ENCODE data around the gene CCR1.

The CCR1 gene

GRCh38 chr3:46208167-46208704 lies at the start of gene CCR1:
Gene CCR1 (minus strand): TSS chr3:46208313. CDS start chr3:46204313, 4,000 bp downstream.
- TF ChIP-seq, protein P1, sequence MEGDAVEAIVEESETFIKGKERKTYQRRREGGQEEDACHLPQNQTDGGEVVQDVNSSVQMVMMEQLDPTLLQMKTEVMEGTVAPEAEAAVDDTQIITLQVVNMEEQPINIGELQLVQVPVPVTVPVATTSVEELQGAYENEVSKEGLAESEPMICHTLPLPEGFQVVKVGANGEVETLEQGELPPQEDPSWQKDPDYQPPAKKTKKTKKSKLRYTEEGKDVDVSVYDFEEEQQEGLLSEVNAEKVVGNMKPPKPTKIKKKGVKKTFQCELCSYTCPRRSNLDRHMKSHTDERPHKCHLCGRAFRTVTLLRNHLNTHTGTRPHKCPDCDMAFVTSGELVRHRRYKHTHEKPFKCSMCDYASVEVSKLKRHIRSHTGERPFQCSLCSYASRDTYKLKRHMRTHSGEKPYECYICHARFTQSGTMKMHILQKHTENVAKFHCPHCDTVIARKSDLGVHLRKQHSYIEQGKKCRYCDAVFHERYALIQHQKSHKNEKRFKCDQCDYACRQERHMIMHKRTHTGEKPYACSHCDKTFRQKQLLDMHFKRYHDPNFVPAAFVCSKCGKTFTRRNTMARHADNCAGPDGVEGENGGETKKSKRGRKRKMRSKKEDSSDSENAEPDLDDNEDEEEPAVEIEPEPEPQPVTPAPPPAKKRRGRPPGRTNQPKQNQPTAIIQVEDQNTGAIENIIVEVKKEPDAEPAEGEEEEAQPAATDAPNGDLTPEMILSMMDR (IDR thresholded peaks at IDR 0.05; ENCODE audit: low read depth, low read length), result peak; percentile 55
- no peak for DNase-seq

DNA sequence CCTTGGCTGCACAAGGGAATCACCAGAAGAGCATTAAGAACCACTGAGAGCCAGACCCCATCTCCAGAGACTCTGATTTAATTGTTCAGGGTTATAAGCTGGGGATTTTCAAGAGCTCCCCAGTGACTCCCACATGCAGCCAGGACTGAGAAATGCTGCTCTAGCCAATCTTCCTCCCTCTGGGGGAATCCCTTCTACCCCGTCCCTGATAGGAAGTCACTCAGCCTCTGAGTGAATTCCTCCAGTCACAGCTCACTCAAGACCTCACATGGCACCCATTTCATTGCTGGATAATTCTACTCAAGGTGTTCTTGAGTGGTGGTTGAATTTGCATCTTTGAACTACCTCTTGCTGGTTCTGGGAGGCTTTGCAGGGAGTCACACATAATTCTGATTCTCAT lies 44.9 kb upstream of the CCR1 start:
- Histone ChIP-seq H3K36me3 (no peaks in the 10 kb centered on the region), H3K9me3 (ENCODE audit: severe bottlenecking) (no peaks in the 10 kb centered on the region), H3K4me3 (ENCODE audit: low read depth, low read length) (no peak overlapping the region), H3K27me3 (ENCODE audit: insufficient read depth, low read depth, severe bottlenecking) (peaks cover 52% of the 10 kb centered on the region), H3K27ac (no peak overlapping the region)
- DNase-seq, result no peak
- TF ChIP-seq, protein P1 (IDR thresholded peaks at IDR 0.05; ENCODE audit: low read depth, low read length), result no peak

More at GRCh38 chr3:46208167-46208704, at the start of gene CCR1:
- Histone ChIP-seq H3K36me3 (no peaks in the 10 kb centered on the region), H3K4me3 (ENCODE audit: low read depth, low read length) (no peak within 1 kb of the TSS), H3K27me3 (ENCODE audit: insufficient read depth, low read depth, severe bottlenecking) (peaks cover 79% of the 10 kb centered on the region), H3K9me3 (ENCODE audit: severe bottlenecking) (no peaks in the 10 kb centered on the region), H3K27ac (no peak within 1 kb of the TSS)

DNA sequence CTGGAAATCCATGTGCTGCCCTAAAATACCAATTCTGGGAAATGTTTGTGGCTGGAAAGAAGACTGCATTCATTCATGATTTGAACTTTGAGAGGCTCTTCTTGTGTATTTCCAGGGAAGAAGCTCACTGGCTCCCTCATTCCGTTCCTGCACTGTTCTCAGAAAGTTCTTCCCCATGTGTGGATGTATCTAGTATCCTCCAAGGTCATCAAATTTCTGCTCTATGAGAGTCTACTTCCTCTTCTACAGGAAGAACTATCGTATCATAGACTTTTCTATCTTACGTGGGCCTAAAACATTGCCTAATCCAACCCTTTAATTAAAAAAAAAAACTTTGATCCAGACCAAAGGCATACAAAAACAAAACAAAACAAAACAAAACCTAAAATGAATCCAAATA lies 37.0 kb upstream of the CCR1 start:
- Histone ChIP-seq H3K9me3 (ENCODE audit: severe bottlenecking) (peaks cover 4% of the 10 kb centered on the region), H3K36me3 (no peaks in the 10 kb centered on the region), H3K4me3 (ENCODE audit: low read depth, low read length) (no peak overlapping the region), H3K27me3 (ENCODE audit: insufficient read depth, low read depth, severe bottlenecking) (peaks cover 42% of the 10 kb centered on the region), H3K27ac (no peak overlapping the region)
- DNase-seq, result no peak
- TF ChIP-seq, protein P1 (IDR thresholded peaks at IDR 0.05; ENCODE audit: low read depth, low read length), result no peak

- TF ChIP-seq, protein P1 (IDR thresholded peaks at IDR 0.05; ENCODE audit: low read depth, low read length), result no peak
- peaks cover 49% of the 10 kb centered on the region for H3K27me3 ChIP-seq (ENCODE audit: insufficient read depth, low read depth, severe bottlenecking)
- DNase-seq, result no peak
- H3K27ac ChIP-seq, result no peak overlapping the region
- H3K4me3 ChIP-seq (ENCODE audit: low read depth, low read length), result no peak overlapping the region
- H3K9me3 ChIP-seq (ENCODE audit: severe bottlenecking), result peaks cover 4% of the 10 kb centered on the region
- no peaks in the 10 kb centered on the region for H3K36me3 ChIP-seq
Observed at GRCh38 chr3:46243560-46243959, 35.4 kb upstream of the CCR1 start.

GRCh38 chr3:46242120-46242519 lies 34.0 kb upstream of the CCR1 start, which contains the start of gene CCR3:
Gene CCR3 (plus strand): TSS chr3:46242460. CDS start chr3:46265159, 22,699 bp downstream.
- Histone ChIP-seq H3K36me3 (no peaks in the 10 kb centered on the region), H3K27me3 (ENCODE audit: insufficient read depth, low read depth, severe bottlenecking) (peaks cover 62% of the 10 kb centered on the region), H3K27ac (no peak within 1 kb of the TSS), H3K9me3 (ENCODE audit: severe bottlenecking) (peaks cover 4% of the 10 kb centered on the region), H3K4me3 (ENCODE audit: low read depth, low read length) (no peak within 1 kb of the TSS)
- no peak for DNase-seq
- TF ChIP-seq, protein P1 (IDR thresholded peaks at IDR 0.05; ENCODE audit: low read depth, low read length), result no peak

DNA sequence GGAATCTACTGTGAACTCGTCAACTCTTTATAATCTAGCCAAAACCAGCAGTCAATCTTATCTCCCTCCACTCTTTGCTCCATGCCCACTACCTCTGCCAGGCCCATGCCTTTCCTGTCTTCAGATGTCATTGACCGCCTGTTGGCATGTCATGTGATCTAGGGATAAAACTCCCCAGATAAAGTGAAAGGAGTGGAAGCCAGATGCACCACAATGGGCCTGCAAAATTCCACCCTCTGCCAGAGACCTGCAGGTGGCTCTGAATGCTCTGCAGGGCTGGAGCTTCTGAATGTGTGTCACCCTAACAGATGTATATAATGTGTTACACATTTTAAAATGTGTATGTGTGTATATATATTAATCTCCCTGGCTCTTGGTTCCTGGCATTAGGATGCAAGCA lies 31.8 kb upstream of the CCR1 start:
- Histone ChIP-seq H3K9me3 (ENCODE audit: severe bottlenecking) (no peaks in the 10 kb centered on the region), H3K4me3 (ENCODE audit: low read depth, low read length) (no peak overlapping the region), H3K36me3 (no peaks in the 10 kb centered on the region), H3K27ac (no peak overlapping the region), H3K27me3 (ENCODE audit: insufficient read depth, low read depth, severe bottlenecking) (peaks cover 72% of the 10 kb centered on the region)
- no peak for DNase-seq
- TF ChIP-seq, protein P1 (IDR thresholded peaks at IDR 0.05; ENCODE audit: low read depth, low read length), result no peak

All from WERI-Rb-1 (cell line).